ENCODE measurements around the gene THBS2.
A peak's percentile ranks its signal among the peaks of the same experiment; 100 is the strongest.

THBS2 gene

GRCh38 chr6:169243661-169244060 is 10.0 kb downstream of the THBS2 start:
- peak overlapping the region in 1 of 2 donors; percentile 65 for H3K27ac ChIP-seq
- H3K4me3 ChIP-seq: no peak overlapping the region
- no peak for DNase-seq (ENCODE audit: low spot score)
- no peak for TF ChIP-seq CTCF (IDR thresholded peaks at IDR 0.05)

GRCh38 chr6:169243186-169243585 is 10.5 kb downstream of the THBS2 start:
- H3K27ac ChIP-seq: peak overlapping the region in 1 of 2 donors; percentile 65
- no peak for TF ChIP-seq CTCF (IDR thresholded peaks at IDR 0.05)
- no peak overlapping the region for H3K4me3 ChIP-seq
- no peak for DNase-seq (ENCODE audit: low spot score)

DNA sequence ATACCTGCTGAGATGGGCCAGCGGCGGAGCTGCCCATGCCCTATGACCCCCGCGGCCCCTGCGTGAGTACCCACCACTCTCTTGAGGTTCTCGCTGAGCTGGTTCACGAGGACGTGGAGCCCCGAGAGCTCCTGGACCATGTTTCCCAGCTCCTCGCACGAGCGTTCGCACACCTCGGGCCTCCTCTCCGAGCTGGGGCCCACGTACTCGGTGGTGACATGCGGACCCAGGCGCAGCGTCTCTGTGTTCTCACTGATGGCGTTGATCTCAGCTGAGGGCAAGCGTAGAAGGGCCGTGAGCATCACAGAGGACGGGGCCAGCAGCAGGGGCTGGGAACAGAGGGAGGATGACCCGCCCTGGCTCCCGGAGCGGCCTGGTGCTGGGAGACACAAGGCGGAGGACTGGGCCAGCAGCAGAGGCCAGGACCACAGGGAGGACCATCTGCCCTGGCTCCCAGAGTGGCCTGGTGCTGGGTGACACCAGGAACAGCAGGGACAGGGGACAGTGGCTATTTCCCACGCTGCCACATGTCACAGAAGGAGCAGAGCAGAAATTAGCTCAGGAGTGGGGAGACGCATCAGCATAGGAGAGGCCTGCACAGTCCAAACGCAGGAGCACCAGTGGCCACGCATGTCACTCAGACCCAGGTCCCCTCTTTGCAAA is 11.8 kb downstream of the THBS2 start:
- no peak for DNase-seq (ENCODE audit: low spot score)
- no peak overlapping the region for H3K4me3 ChIP-seq
- peak overlapping the region; percentile 0 to 65 for H3K27ac ChIP-seq
- no peak for TF ChIP-seq CTCF (IDR thresholded peaks at IDR 0.05)

DNA sequence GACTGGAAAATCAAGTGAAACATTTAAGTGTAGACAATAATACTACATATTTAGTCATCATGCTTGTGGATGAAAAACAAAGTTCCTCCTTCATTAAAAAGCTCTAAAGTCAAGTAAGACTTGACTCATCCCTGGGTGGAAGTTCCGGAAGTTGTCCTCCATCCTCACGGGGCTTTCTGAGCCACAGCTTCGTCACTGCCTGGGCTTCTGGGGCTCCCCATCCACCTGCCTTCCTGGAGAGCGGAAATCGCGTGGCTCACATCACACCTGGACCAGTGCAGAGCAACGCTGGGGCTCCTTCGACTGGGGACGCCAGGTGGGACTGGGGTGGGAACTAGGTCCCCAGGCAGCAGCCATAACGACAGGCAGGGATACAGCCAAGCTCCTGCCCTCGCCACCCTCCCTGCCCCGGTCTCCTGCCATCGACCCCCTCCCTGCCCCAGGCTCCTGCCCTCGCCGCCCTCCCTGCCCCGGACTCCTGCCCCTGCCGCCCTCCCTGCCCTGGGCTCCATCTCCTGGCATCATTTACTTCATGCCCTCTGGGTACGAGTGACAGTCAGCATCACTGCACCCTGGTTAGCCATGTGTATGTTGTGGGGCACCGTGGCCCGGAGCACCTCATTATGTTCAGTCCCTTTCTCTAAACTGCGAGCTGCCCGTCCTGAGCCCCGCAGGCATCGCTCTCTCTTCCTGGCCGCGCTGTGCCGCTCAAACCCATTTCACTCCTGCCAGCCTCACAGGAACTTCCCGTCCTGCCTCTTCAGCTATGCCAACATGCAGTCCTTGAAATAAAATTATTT is 12.9 kb downstream of the THBS2 start:
- Histone ChIP-seq H3K27ac (peak overlapping the region; percentile 13 to 65), H3K4me3 (no peak overlapping the region)
- no peak for TF ChIP-seq CTCF (IDR thresholded peaks at IDR 0.05)
- no peak for DNase-seq (ENCODE audit: low spot score)

DNA sequence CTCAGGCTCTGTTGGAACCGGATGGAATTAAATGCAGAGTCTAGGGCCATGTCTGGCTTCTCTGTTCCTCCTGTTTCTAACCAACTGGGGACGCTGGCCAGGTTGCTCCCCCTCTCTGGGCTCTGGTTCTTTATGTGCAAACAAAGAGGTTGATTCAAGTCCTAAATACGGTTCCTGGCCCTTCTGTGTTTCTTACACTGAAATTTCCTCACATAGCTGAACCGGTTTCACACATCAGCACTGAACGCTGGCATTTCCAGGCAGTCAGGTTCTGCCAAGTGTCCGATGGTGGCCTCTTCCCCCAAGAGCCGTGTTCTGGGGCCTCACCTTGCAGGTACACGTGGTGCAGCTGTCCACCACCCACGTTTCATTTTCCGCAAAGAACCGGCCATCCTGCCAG is 13.5 kb downstream of the THBS2 start:
- H3K4me3 ChIP-seq: no peak overlapping the region
- H3K27ac ChIP-seq: peak overlapping the region in 1 of 2 donors; percentile 65
- no peak for TF ChIP-seq CTCF (IDR thresholded peaks at IDR 0.05)
- DNase-seq (ENCODE audit: low spot score): no peak

GRCh38 chr6:169239181-169239580 is 14.5 kb downstream of the THBS2 start:
- no peak overlapping the region for H3K4me3 ChIP-seq
- DNase-seq (ENCODE audit: low spot score): no peak
- H3K27ac ChIP-seq: peak overlapping the region in 1 of 2 donors; percentile 65
- no peak for TF ChIP-seq CTCF (IDR thresholded peaks at IDR 0.05)

GRCh38 chr6:169238766-169239165 is 14.9 kb downstream of the THBS2 start:
- no peak for DNase-seq (ENCODE audit: low spot score)
- Histone ChIP-seq H3K4me3 (no peak overlapping the region), H3K27ac (peak overlapping the region in 1 of 2 donors; percentile 65)
- TF ChIP-seq CTCF (IDR thresholded peaks at IDR 0.05): no peak

Data from coronary artery (tissue), 2 donors.